NT2/D1 (cell line): ENCODE data around the gene MSANTD4.
"Not testable (repeated sequence)": the region's sequence is repeated elsewhere in the genome, so short reads cannot be mapped to it uniquely, and the experiment has no call there.

Source experiments
- DNase-seq: peaks from one replicate; pipeline ENCODE4 v3.0.0-alpha.2; 2011; ENCODE audit warnings: low read depth, low spot score
- H3K27me3 ChIP-seq: 2 replicates; pipeline ENCODE4 v1.6.0; 2011; ENCODE audit warnings: mild to moderate bottlenecking; ENCODE audit not compliant: insufficient read length, insufficient read depth
- H3K36me3 ChIP-seq: 2 replicates; pipeline ENCODE4 v1.6.1; 2011; ENCODE audit warnings: mild to moderate bottlenecking, low read length, mixed read lengths; ENCODE audit not compliant: insufficient read depth, insufficient read length
- H3K4me1 ChIP-seq: 2 replicates; pipeline ENCODE4 v1.5.1; 2011; ENCODE audit not compliant: insufficient read depth, insufficient read length
- H3K4me3 ChIP-seq: 2 replicates; pipeline ENCODE4 v1.5.1; 2011; ENCODE audit warnings: low read depth; ENCODE audit not compliant: insufficient read length
- H3K9ac ChIP-seq: 2 replicates; pipeline ENCODE4 v1.6.0; 2011; ENCODE audit warnings: low read depth; ENCODE audit not compliant: insufficient read length
- H3K9me3 ChIP-seq: 2 replicates; pipeline ENCODE4 v1.5.1; 2011; ENCODE audit warnings: mild to moderate bottlenecking, low read length; ENCODE audit not compliant: insufficient read depth
- SUZ12 ChIP-seq: IDR thresholded peaks from 2 replicates; pipeline ENCODE4 v1.6.1; 2011; ENCODE audit not compliant: insufficient read length, insufficient read depth; ENCODE audit errors: extremely low read depth
- YY1 ChIP-seq: IDR thresholded peaks from 2 replicates; pipeline ENCODE4 v1.6.1; 2011; ENCODE audit not compliant: insufficient read length, insufficient read depth
- ZNF274 ChIP-seq: IDR thresholded peaks from 2 replicates; pipeline ENCODE4 v1.6.1; 2011; ENCODE audit warnings: mild to moderate bottlenecking, low read depth, low read length

The MSANTD4 gene

DNA sequence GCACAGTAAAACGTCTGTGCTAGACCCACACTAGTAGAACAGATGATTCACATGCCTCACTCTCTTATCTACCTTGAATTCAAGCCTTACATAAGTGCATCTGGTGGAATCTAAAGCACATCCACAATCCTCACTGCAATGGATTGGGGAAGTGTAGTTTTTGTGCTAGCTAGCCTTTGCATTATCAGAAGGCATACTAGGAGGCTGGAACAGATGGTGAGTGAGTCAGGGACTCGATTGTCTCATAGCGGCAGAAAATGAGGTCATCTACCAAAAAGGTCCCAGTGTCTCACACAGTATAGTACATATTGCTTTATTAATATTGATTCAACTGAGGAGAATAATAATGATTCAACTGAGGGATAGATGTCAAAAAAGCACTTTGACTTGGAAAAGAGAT is 9.3 kb downstream of the MSANTD4 start:
- H3K4me1 ChIP-seq: no peaks in the 10 kb centered on the region
- H3K27me3 ChIP-seq: no peaks in the 10 kb centered on the region
- TF ChIP-seq ZNF274 (no peak), SUZ12 (no peak), YY1 (no peak)
- H3K4me3 ChIP-seq: no peak overlapping the region
- no peak for DNase-seq
- peaks cover 31% of the 10 kb centered on the region for H3K36me3 ChIP-seq
- no peaks in the 10 kb centered on the region for H3K9me3 ChIP-seq
- H3K9ac ChIP-seq: no peak overlapping the region

DNA sequence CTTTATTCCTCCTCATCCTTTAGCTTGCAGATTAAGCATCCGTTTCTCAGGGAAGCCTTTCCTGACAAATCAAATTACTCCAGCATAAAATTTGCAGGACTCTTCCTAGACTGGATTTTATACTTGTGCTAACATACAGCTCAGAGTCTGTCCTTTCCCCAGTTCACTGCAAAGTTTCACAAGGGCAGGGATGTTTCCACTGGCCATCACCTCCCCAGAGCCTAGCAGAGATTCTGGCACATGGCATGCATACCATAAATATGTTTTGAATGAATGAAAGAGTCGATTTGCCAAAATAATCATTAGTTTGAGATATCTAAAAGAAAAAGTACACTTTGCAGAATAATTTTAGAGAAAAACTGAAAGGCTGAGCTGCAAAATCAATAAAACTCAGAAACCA is 10.6 kb downstream of the MSANTD4 start:
- Histone ChIP-seq H3K4me1 (no peaks in the 10 kb centered on the region), H3K36me3 (peaks cover 38% of the 10 kb centered on the region), H3K9me3 (no peaks in the 10 kb centered on the region), H3K9ac (no peak overlapping the region), H3K4me3 (no peak overlapping the region), H3K27me3 (no peaks in the 10 kb centered on the region)
- DNase-seq: no peak
- TF ChIP-seq YY1 (no peak), SUZ12 (no peak), ZNF274 (no peak)

DNA sequence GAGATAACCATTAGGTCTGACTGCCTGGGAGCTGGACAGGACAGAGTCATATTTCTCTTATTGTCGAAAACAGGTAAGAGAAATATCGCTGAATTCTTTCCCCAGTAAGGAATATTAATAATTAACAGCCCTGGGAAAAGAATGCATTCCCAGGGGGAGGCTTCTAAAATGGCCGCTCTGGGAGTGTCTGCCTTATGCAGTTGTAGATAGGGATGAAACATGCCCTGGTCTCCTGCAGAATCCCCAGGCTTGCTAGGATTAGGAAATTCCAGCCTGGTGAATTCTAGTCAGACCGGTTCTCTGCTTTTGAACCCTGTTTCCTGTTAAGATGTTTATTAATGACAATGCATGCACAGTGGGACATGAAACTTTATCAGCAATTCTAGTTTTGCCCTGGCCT is 18.9 kb downstream of the MSANTD4 start:
- H3K27me3 ChIP-seq, H3K4me1 ChIP-seq, H3K4me3 ChIP-seq, H3K9ac ChIP-seq, DNase-seq, H3K9me3 ChIP-seq: not testable (repeated sequence)
- H3K36me3 ChIP-seq: peaks cover 12% of the 10 kb centered on the region

DNA sequence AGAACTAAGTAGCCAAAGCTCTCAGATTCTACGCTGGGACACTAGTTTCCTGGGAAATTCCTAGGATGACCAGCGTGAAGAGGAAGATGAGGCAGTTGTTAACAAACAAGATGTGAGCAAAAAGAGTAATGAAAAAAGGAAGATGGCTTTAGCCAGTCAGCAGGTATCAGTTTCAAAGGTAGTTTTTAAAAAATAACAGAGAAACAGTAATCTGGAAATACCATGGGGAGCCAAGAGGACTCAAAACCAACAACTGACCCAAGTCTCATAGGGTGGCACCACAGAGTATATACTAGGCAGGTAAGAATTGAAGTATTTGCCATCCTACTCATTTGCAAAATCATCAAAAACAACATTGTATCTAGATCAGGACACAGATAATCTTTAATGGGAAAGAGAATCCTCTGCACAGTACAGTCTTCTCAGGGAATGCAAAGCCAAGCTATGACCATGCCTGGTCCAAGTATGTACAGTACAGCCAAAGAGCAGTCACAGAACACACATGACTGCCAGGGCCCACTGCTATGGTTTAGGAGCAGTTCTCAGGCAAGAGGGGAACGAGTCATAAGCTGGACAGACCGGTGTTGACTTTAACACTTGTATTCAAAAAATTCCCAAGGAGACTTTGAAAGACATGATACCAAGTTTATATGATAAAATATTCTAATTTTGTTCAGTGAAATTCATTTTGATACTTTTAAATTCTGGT is 20.6 kb downstream of the MSANTD4 start:
- no peak overlapping the region for H3K4me3 ChIP-seq
- no peaks in the 10 kb centered on the region for H3K27me3 ChIP-seq
- no peak for DNase-seq
- peaks cover 9% of the 10 kb centered on the region for H3K9me3 ChIP-seq
- no peaks in the 10 kb centered on the region for H3K4me1 ChIP-seq
- TF ChIP-seq YY1 (no peak), SUZ12 (no peak), ZNF274 (no peak)
- peaks cover 3% of the 10 kb centered on the region for H3K36me3 ChIP-seq
- no peak overlapping the region for H3K9ac ChIP-seq

DNA sequence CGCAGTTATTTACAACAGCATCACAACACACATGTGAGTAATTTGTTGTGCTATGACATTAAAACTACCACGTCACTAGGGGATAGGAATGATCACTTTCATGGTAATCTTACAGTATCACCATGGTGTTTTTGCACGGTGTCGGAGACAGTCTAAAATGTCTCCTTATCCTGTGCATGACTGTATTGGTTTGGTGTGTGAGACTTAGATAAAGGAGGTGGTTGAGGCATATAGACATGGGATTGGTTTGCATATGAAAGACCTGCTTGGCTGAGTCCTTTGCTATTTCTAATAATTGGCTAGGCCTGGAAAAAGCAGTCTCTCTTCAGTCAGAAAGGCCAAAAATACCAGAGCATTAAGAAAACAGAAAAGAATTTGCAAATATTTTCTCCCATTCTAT is 30.2 kb downstream of the MSANTD4 start:
- H3K27me3 ChIP-seq: no peaks in the 10 kb centered on the region
- TF ChIP-seq YY1: no peak
- no peak for TF ChIP-seq ZNF274
- TF ChIP-seq SUZ12: no peak
- no peaks in the 10 kb centered on the region; the same call in 1 of the 2 replicates for H3K9me3 ChIP-seq
- no peaks in the 10 kb centered on the region for H3K4me1 ChIP-seq
- no peak for DNase-seq
- no peak overlapping the region for H3K4me3 ChIP-seq
- no peaks in the 10 kb centered on the region for H3K36me3 ChIP-seq
- H3K9ac ChIP-seq: no peak overlapping the region

DNA sequence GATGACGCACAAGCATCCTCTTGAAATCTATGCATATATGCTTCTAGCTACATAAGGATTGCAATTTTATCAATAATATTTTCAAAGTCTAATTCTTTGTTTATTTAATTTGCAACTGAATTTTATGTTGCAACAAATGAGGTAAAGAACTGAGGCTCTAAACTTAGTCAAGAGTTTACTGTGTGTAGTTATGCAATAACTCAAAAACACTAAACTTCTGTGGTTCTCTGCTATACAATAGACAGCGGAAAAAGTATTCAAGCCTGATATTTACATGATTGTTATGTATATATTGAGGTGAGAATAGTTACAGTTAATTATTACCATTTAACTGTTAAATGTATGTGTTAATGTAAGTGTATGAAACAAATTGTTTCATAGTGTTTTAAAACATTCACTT is 32.9 kb downstream of the MSANTD4 start:
- H3K27me3 ChIP-seq: no peaks in the 10 kb centered on the region
- no peaks in the 10 kb centered on the region for H3K36me3 ChIP-seq
- H3K4me3 ChIP-seq: no peak overlapping the region
- TF ChIP-seq ZNF274 (no peak), YY1 (no peak), SUZ12 (no peak)
- no peaks in the 10 kb centered on the region for H3K4me1 ChIP-seq
- DNase-seq: no peak
- H3K9ac ChIP-seq: no peak overlapping the region
- H3K9me3 ChIP-seq: no peaks in the 10 kb centered on the region; the same call in 1 of the 2 replicates

DNA sequence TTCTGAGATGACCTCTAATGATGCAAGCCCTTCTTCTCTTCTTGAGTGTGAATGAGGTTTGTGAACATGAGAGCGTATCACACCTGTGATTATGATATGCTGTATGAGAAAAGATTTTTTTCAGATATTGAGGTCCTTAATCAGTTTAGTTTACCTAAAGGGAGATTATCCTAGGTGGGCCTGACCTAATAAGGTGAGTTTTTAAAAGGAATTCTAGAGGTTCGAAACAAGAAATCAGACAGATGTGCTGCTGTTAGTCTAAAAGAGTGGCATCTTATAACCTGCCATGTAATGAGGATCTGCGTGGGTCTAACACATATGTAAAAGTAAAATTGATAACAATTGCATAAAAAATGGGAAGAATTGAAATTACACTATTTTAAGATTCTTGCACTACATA is 33.8 kb downstream of the MSANTD4 start:
- no peaks in the 10 kb centered on the region for H3K36me3 ChIP-seq
- no peak for TF ChIP-seq YY1
- TF ChIP-seq ZNF274: no peak
- TF ChIP-seq SUZ12: no peak
- no peaks in the 10 kb centered on the region for H3K4me1 ChIP-seq
- no peak for DNase-seq
- H3K9me3 ChIP-seq: no peaks in the 10 kb centered on the region
- no peak overlapping the region for H3K9ac ChIP-seq
- no peak overlapping the region for H3K4me3 ChIP-seq
- no peaks in the 10 kb centered on the region for H3K27me3 ChIP-seq
